Heart left ventricle (tissue), 16 donors: Measurements from ENCODE around the gene MS4A15. TPM values are rescaled to one million over a fixed set of nuclear protein-coding genes. Genes with fewer than 3 reads are reported as not detected.
"Not testable (repeated sequence)": the region's sequence is repeated elsewhere in the genome, so short reads cannot be mapped to it uniquely, and the experiment has no call there.

Experiments used
- ATAC-seq, 4 donors: fragments of 200-7000 bp; cut with Tn5 transposase; one replicate each; pipeline ENCODE4 v1.9.1; 2020 to 2022; ENCODE audit warnings: moderate library complexity in 4 of 4, mild to moderate bottlenecking in 3 of 4, moderate number of reproducible peaks in 1 of 4
- DNase-seq, 5 donors: peaks; one replicate each; pipeline ENCODE4 v3.0.0-alpha.2; 2020
- H3K27ac ChIP-seq, 12 donors: fragments of 200-600 bp; sonication (generic) in 4 of 12; one replicate each; pipeline versions ENCODE4 v1.5.0 to v1.8.0; 2016 to 2022; ENCODE audit warnings: mild to moderate bottlenecking in 2 of 12
- H3K27me3 ChIP-seq, 9 donors: fragments of 200-600 bp; sonication (generic) in 2 of 9; one replicate each; pipeline versions ENCODE4 v1.5.1 to v1.8.0; 2016 to 2022; ENCODE audit warnings: mild to moderate bottlenecking in 3 of 9
- H3K36me3 ChIP-seq, 9 donors: fragments of 200-600 bp; sonication (generic) in 2 of 9; one replicate each; pipeline versions ENCODE4 v1.5.0 to v1.8.0; 2018 to 2022; ENCODE audit warnings: mild to moderate bottlenecking in 2 of 9
- H3K4me1 ChIP-seq, 12 donors: fragments of 200-600 bp; sonication (generic) in 4 of 12; one replicate each; pipeline versions ENCODE4 v1.5.0 to v1.8.0; 2016 to 2022; ENCODE audit warnings: mild to moderate bottlenecking in 3 of 12
- H3K4me3 ChIP-seq, 12 donors: fragments of 200-600 bp; sonication (generic) in 4 of 12; one replicate each; pipeline versions ENCODE4 v1.5.0 to v1.8.0; 2017 to 2022; ENCODE audit warnings: mild to moderate bottlenecking in 9 of 12, moderate library complexity in 4 of 12
- H3K9me3 ChIP-seq, 12 donors: fragments of 200-600 bp; sonication (generic) in 4 of 12; one replicate each; pipeline versions ENCODE4 v1.5.0 to v1.8.0; 2016 to 2022; ENCODE audit warnings: mild to moderate bottlenecking in 1 of 12
- POLR2A ChIP-seq, 2 donors: fragments of 450-650 bp; IDR thresholded peaks; one replicate each; pipeline ENCODE4 v1.6.1; 2017; ENCODE audit warnings: antibody characterized with exemption in 2 of 2, mild to moderate bottlenecking in 2 of 2, moderate library complexity in 2 of 2
- WGBS, 4 donors: extraction: QIAGEN DNeasy Blood & Tissue Kit in 2 of 4; methylation state at CpG; one replicate each; pipeline versions ENCODE4 v1.1.5 to v1.1.7; 2013 to 2018; 5-methylcytosine and 5-hydroxymethylcytosine counted together
- intact Hi-C, 10 donors: fragments of 100-400 bp; cut with DNase I; formaldehyde crosslinking; loops; one replicate each; pipeline versions ENCODE4 v1.11.1 to v1.14.2; 2022
- polyA plus RNA-seq, 2 donors: library from polyadenylated mRNA; stranded (reverse); fragments of 200-250 nt; gene quantifications; one replicate each; pipeline ENCODE4 v1.2.3, GENCODE V29; 2013
- total RNA-seq, 9 donors: library from RNA; depleted of rRNA in 2 of 9; stranded (reverse); fragments of >200 nt in 2 of 9; fragmentation: NEBNext Ultra II Directional in 3 of 9; extraction: Animal tissue kit (Norgen Biotek cat#: 25700) in 3 of 9; gene quantifications; one replicate each; pipeline versions ENCODE4 v1.1.0 to v1.2.4, GENCODE V29; 2016 to 2023
- TF ChIP-seq, protein P1 (sequence below), 12 donors: fragments of 200-600 bp; sonication (generic) in 4 of 12; IDR thresholded peaks; one replicate each; pipeline versions ENCODE4 v1.5.0 to v1.8.0; 2018 to 2022; ENCODE audit warnings: antibody characterized with exemption in 12 of 12, mild to moderate bottlenecking in 5 of 12
- donor health status: ischemic (EF 13 %, LVEDD 7.1; RV severe dilation, severe dysfunction).
- donor health status: healthy with polysubstance abuse.
- donor health status: DM: no; HTN: yes; CAD: no.
- donor health status: DM: no; HTN: no; CAD: no.
- donor health status: ischemic (EF 25% LVEDD 6.9; RV normal size, moderate dysfunction).
- donor health status: ischemic (EF 25% LVEDD 5.7; RV mildly dilated, moderate dysfunction).
- donor health status: healthy.
- donor health status: DM: yes; HTN: yes; CAD: no.
- donor health status: ischemic (EF 35%, LVEDD 5.7; RV mildly dilated, moderate dysfunction).
- donor health status: nonischemic (EF 11% LVEDD 7.7; RV severe dilation, severe dysfunction).
- donor health status: DM: yes; HTN: yes; CAD: no.
- donor health status: PGD.
- donor health status: ischemic (EF 29% LVEDD 5.4; RV normal size, mild dysfunction).
- donor health status: nonischemic (EF 23%, LVEDD 6.1; RV moderate dilation, normal function).

Gene MS4A15
- total and polyA plus RNA-seq, 11 donors, result not detected

DNA sequence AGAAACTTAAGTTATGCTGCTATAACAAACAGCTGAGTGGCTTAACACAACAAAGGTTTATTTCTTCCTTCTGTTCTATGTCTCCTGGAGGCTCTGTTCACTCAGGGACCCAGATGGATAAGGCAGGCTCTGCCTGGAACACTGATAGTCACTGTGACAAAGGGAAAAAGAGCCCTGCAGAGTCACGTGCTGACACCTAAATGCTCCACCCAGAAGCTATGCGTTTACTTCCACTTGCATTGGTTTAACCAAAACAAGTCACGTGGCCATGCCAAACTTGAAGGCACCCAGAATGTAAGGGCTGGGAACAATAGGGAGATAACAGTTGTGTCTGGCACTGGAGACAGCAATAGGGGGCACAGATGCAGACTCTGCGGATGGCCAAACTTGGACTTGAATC is 3.4 kb upstream of the MS4A15 start:
- H3K4me1 ChIP-seq, result no peaks in the 10 kb centered on the region
- H3K27me3 ChIP-seq, result peaks cover 0 to 57% (median 12%) of the 10 kb centered on the region in 9 donors
- no peaks in the 10 kb centered on the region for H3K36me3 ChIP-seq
- H3K4me3 ChIP-seq, result no peak overlapping the region
- no peak for ATAC-seq
- intact Hi-C loops, result loop anchor here in 1 of 10 donors (10.0 kb wide), 1 partner anchor 59 kb away; the partner anchor contains the start of gene MS4A8
- DNase-seq, result no peak
- H3K27ac ChIP-seq, result no peak overlapping the region
- no peak for TF ChIP-seq POLR2A (IDR thresholded peaks at IDR 0.05)
- TF ChIP-seq, protein P1, sequence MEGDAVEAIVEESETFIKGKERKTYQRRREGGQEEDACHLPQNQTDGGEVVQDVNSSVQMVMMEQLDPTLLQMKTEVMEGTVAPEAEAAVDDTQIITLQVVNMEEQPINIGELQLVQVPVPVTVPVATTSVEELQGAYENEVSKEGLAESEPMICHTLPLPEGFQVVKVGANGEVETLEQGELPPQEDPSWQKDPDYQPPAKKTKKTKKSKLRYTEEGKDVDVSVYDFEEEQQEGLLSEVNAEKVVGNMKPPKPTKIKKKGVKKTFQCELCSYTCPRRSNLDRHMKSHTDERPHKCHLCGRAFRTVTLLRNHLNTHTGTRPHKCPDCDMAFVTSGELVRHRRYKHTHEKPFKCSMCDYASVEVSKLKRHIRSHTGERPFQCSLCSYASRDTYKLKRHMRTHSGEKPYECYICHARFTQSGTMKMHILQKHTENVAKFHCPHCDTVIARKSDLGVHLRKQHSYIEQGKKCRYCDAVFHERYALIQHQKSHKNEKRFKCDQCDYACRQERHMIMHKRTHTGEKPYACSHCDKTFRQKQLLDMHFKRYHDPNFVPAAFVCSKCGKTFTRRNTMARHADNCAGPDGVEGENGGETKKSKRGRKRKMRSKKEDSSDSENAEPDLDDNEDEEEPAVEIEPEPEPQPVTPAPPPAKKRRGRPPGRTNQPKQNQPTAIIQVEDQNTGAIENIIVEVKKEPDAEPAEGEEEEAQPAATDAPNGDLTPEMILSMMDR (IDR thresholded peaks at IDR 0.05), result no peak
- WGBS, 4 donors, result 46 to 56% (median 47%) methylated on average over 4 of the region's 4 CpGs
- no peaks in the 10 kb centered on the region for H3K9me3 ChIP-seq

DNA sequence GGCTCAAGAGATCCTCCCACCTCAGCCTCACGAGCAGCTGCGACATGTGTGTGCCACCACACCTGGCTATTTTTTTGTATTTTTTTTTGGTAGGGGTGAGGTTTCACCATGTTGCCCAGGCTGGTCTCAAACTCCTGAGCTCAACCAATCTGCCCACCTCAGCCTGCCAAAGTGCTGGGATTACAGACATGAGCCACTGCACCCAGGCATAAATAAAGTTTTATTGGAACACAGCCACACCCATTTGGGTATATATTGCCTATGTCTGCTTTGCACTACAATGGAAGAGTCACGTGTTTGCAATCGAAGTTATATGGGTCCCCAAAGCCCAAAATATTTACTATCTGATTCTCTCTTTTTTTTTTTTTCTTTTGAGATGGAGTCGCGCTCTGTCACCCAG is 1.8 kb upstream of the MS4A15 start:
- Histone ChIP-seq H3K27me3 (peaks cover 0 to 54% (median 12%) of the 10 kb centered on the region in 9 donors), H3K4me1 (no peaks in the 10 kb centered on the region), H3K4me3 (no peak overlapping the region), H3K9me3 (no peaks in the 10 kb centered on the region), H3K36me3 (no peaks in the 10 kb centered on the region), H3K27ac (no peak overlapping the region)
- TF ChIP-seq POLR2A (IDR thresholded peaks at IDR 0.05), result no peak
- TF ChIP-seq, protein P1 (IDR thresholded peaks at IDR 0.05), result no peak
- ATAC-seq, result no peak
- 83 to 94% (median 86%) methylated on average over 6 of the region's 6 CpGs for WGBS, 4 donors
- intact Hi-C loops, result loop anchor here in 1 of 10 donors (10.0 kb wide), 1 partner anchor 60 kb away; the partner anchor contains the start of gene MS4A8
- no peak for DNase-seq

DNA sequence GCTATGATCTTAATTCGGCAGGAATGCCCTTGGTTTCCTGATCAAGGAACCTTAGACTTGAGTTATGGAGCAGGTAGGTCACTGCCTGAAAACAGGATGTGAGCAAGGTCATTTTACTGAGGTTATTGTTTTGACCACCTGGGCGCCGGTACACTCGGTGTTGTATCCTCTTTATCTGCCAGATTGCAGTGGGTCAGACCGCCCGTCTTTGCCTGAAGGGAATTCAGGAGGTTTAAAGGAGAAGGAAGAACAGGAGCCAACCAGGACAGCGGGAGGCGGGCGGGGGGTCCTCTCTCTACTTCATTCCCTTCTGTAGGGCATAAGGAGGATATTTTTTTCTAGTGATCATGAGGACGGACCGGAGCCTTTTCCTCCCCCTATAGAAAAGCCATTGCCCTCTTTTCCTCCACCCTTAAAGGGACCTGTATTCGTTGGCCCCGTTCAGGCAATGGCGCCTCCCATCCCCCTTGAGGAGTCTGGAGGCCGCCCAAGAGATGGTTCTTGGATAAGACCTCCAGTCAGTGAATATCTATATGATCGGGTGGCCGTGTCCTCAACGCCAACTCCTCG is 649 bp downstream of the MS4A15 start:
- Histone ChIP-seq H3K4me3 (no peak overlapping the region), H3K9me3 (no peaks in the 10 kb centered on the region), H3K4me1 (peaks cover 0 to 6% (median 0%) of the 10 kb centered on the region in 12 donors), H3K27ac (no peak overlapping the region), H3K27me3 (peaks cover 0 to 40% (median 4%) of the 10 kb centered on the region in 9 donors), H3K36me3 (no peaks in the 10 kb centered on the region)
- no peak for ATAC-seq
- no peak for TF ChIP-seq POLR2A (IDR thresholded peaks at IDR 0.05)
- TF ChIP-seq, protein P1 (IDR thresholded peaks at IDR 0.05), result no peak
- no peak for DNase-seq
- intact Hi-C loops, result loop anchor here in 1 of 10 donors (10.0 kb wide), 1 partner anchor 63 kb away; the partner anchor contains the start of gene MS4A8
- WGBS, 4 donors, result 88 to 92% (median 89%) methylated on average over 19 of the region's 19 CpGs

DNA sequence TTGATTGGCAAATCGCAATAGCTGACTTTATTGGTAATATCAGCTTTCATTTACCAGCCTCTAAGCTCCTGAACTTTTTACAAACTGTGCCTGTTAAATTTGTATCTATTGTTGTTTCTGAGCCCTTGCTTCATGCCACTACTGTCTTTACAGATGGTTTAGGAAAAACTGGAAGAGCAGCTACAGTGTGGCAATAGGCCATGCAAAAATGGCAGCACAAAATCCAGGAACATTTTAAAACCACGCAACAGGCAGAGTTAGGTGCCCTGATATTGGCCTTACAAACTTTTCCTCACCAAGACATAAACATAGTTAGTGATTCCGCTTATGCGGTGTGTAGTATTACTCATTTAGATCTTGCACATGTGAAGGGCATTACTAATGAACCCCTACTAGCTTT is 2.0 kb downstream of the MS4A15 start:
- not testable (repeated sequence) for H3K27ac ChIP-seq, H3K4me3 ChIP-seq, ATAC-seq, DNase-seq, H3K36me3 ChIP-seq, H3K9me3 ChIP-seq, H3K4me1 ChIP-seq
- intact Hi-C loops, result loop anchor here in 1 of 10 donors (10.0 kb wide), 1 partner anchor 64 kb away; the partner anchor contains the start of gene MS4A8
- H3K27me3 ChIP-seq, result peaks cover 0 to 43% (median 2%) of the 10 kb centered on the region in 9 donors
- WGBS, 4 donors, result 95 to 97% (median 96%) methylated on average over 4 of the region's 4 CpGs

DNA sequence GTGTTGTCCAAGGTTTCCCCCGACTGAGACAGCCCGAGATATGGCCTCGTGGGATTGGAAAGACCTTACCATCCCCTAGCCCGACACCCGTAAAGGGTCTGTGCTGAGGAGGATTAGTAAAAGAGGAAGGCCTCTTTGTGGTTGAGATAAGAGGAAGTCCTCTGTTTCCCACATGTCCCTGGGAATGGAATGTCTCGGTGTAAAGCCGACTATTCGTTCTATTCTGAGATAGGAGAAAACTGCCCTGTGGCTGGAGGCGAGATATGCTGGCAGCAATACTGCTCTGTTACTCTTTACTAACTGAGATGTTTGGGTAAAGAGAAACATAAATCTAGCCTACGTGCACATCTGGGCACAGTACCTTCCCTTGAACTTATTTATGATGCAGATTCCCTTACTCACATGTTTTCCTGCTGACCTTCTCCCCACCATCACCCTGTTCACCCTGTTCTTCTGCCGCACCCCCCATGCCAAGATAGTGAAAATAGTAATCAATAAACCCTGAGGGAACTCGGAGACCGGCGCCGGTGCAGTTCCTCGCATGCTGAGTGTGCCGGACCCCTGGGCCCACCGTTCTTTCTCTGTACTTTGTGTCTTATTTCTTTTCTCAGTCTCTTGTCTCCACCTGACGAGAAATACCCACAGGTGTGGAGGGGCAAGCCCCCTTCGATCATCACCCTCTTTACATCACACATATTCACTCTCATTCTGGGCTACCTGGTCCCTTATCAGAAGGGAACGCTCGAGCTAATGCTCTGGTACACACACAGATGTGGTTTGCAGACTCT is 3.0 kb downstream of the MS4A15 start:
- DNase-seq, H3K36me3 ChIP-seq, ATAC-seq, H3K4me1 ChIP-seq, H3K9me3 ChIP-seq, H3K4me3 ChIP-seq, H3K27ac ChIP-seq: not testable (repeated sequence)
- WGBS, 4 donors, result 48 to 66% (median 51%) methylated on average over 22 of the region's 22 CpGs
- peaks cover 0 to 41% (median 2%) of the 10 kb centered on the region in 9 donors for H3K27me3 ChIP-seq
- intact Hi-C loops, result loop anchor here in 1 of 10 donors (10.0 kb wide), 1 partner anchor 65 kb away; the partner anchor contains the start of gene MS4A8
